ENCODE measurements around the gene RSU1.

DNA sequence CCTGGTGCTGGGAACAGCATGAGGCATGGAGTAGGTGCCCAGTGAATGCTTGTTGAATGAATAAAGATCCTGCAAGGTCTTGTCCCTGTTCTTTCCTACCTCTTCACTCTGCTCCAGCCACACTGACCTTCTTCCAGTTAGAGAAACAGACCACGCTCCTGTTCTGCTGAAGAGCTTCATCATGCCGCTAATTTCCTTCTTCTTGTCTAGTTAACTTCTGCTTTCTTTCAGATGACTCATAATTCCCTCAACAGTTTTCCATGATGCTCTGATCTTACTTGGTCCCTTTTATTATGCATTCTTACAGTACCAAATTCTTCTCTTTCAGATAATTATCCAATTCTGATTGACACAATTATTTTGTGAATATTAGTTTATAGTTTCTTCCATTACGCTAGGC is 236.0 kb downstream of the RSU1 start:
- no peak for TF ChIP-seq POLR2A (IDR thresholded peaks at IDR 0.05)
- TF ChIP-seq, protein P1, sequence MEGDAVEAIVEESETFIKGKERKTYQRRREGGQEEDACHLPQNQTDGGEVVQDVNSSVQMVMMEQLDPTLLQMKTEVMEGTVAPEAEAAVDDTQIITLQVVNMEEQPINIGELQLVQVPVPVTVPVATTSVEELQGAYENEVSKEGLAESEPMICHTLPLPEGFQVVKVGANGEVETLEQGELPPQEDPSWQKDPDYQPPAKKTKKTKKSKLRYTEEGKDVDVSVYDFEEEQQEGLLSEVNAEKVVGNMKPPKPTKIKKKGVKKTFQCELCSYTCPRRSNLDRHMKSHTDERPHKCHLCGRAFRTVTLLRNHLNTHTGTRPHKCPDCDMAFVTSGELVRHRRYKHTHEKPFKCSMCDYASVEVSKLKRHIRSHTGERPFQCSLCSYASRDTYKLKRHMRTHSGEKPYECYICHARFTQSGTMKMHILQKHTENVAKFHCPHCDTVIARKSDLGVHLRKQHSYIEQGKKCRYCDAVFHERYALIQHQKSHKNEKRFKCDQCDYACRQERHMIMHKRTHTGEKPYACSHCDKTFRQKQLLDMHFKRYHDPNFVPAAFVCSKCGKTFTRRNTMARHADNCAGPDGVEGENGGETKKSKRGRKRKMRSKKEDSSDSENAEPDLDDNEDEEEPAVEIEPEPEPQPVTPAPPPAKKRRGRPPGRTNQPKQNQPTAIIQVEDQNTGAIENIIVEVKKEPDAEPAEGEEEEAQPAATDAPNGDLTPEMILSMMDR (IDR thresholded peaks at IDR 0.05): no peak

All from suprapubic skin (tissue), 3 donors.